GM04503 (cell line): ENCODE data around the gene IL17REL.

ENCODE experiments used
- DNase-seq: peaks from one replicate; pipeline ENCODE4 v3.0.0-alpha.2; 2012; ENCODE audit warnings: low read depth

The IL17REL gene

GRCh38 chr22:50012211-50013181 lies at the start of gene IL17REL:
Gene IL17REL, minus strand, starts transcription at chr22:50012765. Its CDS starts 119 bp downstream, at chr22:50012646.
- no peak for DNase-seq

DNA sequence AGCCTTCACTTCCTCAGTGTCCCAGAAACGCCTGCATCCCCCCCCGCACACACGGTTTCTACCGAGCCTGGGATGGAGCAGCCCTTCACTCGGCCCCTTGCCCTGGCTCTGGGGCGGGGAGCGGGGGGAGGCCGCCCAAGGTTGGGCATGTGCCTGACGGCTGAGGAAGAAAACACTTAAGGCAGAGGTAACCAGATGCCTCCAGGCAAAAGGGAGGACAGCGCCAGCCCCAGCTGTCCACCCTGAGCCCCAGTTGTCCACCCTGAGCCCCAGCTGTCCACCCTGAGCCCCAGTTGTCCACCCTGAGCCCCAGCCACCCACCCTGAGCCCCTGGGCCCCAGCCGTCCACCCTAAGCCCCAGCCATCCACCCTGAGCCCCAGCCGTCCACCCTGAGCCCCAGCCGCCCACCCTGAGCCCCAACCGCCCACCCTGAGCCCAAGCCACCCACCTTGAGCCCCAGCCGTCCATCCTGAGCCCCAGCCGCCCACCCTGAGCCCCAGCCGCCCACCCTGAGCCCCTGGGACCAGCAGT lies 49.3 kb upstream of the IL17REL start:
- no peak for DNase-seq

GRCh38 chr22:50061141-50061823 lies 48.7 kb upstream of the IL17REL start:
- no peak for DNase-seq

- DNase-seq: no peak
Observed at GRCh38 chr22:50060441-50061140, 48.0 kb upstream of the IL17REL start.

DNA sequence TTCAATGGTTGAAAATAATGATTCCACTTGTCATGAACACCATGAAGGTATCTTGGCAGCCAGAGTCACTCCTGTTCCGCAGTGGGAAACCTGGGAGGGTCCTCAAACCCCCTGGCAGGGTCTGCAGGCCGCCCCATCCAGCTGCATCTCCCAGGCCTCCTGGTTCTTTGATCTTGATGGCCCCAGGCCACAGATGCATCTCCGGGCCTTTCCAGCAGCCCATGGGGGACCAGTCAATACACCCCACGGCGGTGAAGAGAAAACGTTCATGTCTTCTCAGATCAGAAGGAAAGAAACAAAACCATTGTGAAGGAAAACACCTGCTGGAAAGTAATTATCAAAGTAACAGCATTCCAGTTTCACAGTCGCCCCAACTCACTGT lies 47.3 kb upstream of the IL17REL start:
- DNase-seq: no peak

- DNase-seq: no peak
Observed at GRCh38 chr22:50058906-50059880, 46.6 kb upstream of the IL17REL start.

DNA sequence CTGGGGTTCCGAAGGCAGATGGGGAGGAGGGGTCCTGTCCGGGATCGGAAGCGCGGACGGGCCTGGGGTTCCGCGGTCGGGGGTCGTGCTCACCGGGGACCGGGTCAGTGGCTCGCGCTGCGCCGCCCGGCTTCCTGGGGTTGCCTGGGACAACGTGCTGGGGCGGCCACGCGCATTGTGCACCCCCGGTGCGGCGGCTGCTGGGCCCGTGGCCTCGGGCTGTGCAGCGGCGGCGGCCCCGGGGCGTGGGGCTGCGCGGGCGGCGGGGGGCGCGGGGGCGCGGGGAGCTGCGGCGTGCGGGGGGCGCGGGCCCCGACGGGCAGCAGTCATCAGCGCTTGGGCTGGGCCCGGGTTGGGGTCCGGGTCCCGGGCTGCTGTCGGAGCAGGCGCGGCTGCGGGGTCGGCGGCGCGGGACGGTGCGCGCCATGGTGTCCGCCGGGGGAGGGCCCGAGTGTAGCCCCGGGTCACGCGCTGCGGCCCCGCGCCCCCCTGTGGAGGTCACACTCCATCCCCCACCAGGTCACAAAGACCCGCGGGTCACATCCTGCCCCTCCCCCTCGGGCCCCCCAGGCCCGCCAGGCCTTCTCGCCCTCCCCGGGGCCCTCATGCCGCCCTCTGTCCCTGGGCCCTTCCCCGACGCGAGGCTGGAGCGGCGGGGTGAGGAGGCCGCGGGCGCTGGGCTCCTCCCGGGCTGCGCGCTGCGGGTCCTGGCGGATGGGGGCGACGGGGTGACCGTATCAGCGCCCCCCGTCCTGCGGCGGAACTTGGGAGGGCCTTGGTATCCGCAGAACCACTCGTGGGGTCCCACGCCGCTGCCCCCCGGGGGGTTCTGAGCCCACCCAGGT lies 45.7 kb upstream of the IL17REL start, which contains the start of gene TTLL8:
Gene TTLL8 (minus strand): TSS at position 238 of the 845 bp plus-strand sequence.
- no peak for DNase-seq

- DNase-seq: no peak
Observed at GRCh38 chr22:50057278-50058060, 44.9 kb upstream of the IL17REL start.

- no peak for DNase-seq
Observed at GRCh38 chr22:50056214-50056972, 43.8 kb upstream of the IL17REL start.

DNA sequence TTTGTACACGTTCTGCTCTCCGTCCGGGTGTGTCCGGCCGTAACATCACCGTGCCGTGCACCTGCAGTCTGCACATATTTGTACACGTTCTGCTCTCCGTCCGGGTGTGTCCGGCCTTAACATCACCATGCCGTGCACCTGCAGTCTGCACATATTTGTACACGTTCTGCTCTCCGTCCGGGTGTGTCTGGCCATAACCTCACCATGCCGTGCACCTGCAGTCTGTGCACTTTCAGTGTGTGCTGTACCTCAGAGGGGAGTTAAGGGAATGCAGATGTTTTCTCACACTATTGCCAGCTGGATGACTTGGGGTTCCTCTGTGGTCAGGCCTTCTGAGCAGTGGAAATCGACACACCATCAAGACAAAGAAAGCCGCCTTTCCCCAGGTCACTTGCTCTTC lies 41.3 kb upstream of the IL17REL start:
- no peak for DNase-seq

DNA sequence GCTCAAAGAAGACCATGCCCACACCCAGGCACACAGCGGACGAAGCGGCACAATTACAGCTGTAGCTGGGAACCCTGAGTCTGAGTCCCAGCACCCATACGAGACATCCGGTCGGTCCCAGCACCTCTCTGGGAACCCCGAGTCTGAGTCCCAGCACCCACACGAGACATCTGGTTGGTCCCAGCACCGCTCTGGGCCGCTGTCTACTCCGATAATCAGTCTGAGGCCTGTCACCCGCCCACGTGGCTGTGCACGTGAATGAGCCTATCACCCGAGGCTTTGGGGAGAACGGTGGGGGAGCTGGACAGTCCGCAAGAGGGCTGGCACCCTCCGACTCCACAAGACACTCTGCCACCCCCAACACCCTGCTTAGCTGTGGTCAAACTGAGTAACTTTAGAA lies 39.4 kb upstream of the IL17REL start:
- no peak for DNase-seq

- DNase-seq: no peak
Observed at GRCh38 chr22:50049299-50050195, 37.0 kb upstream of the IL17REL start.

DNA sequence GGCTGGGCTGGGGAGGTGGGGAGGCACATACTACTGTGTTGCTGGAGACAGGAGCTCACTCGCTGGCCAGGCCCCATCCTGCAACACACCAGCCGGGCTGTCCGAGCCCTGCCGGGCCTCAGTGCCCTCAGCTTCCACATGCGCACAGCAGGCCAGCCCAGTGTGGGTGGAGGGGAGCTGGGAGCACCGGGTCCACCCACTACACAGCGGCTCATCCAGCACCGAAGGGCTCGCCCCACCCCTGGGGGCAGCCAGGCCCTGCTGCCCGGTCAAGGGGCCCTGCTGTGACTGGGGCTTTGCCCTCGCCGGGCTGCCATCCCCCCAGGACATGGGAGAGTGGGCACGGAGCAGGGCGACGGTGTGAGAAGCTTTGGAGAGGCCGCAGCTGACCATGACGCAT lies 36.3 kb upstream of the IL17REL start:
- no peak for DNase-seq

DNA sequence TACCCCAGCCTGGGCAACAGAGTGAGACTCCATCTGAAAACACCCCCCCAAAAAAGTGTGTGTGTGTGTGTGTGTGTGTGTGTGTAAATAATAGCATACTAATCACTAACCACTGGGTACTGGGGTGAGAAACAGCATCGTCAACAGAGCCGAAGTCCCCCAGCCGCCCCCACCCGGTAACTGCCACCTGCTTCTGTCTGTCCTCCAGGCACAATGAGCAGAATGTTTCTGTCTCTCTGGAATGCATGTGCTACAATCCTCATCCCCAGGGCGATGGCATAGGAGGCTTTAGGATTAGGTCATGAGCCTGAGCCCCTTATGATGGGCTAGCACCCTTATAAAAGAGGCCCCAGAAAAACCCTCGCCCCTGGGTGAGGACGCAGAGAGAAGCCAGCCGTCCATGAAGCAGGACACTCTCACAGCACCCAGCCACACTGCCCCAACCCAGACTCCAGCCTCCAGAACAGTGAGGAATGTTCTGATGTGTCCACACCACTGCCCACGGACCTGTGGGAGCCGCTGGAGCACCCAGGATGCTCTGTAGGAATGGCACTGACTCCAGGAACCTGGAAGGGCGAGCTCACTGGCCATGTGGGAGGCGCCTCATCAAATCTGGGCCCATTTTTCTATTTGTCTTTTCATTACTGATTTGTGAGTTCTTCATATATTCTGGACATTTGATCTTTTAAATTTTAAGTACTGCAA lies 35.6 kb upstream of the IL17REL start:
- DNase-seq: no peak

DNA sequence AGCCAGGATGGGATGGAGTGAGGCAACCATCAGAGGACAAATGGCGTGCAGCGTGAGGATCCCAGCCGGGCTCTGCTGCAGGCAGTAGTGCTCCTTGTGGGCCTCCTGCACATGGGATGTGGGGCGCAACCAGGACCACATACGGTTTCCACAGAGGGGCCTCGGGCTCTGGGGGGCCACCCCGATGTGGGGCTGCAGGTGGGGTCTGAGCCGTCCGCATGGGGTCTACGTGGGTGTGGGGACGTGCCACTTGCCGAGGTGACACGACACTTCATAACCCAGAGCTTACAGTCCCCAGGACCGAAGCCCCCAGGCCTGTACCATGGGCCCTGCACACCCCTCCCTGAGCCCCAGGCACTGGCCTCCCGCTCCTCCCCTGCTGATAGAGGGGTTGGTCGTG lies 34.8 kb upstream of the IL17REL start:
- no peak for DNase-seq

- DNase-seq: no peak
Observed at GRCh38 chr22:50046481-50047245, 34.1 kb upstream of the IL17REL start.
